H54 (cell line): Measurements from ENCODE around the gene MYL10.
"Not testable (repeated sequence)": the region's sequence is repeated elsewhere in the genome, so short reads cannot be mapped to it uniquely, and the experiment has no call there.

Experiments
- DNase-seq: peaks from one replicate; pipeline ENCODE4 v3.0.0; 2011; ENCODE audit warnings: low spot score, mixed read lengths; ENCODE audit not compliant: insufficient read length
- FAIRE-seq: peaks from 3 replicates; lab custom pipeline; 2011; peaks lifted over from hg19 to GRCh38; lab: Jason Lieb, UNC
- POLR2A ChIP-seq: IDR thresholded peaks from 2 replicates; pipeline ENCODE4 v1.6.1; 2011; ENCODE audit warnings: low read depth, mild to moderate bottlenecking, low read length

MYL10 gene

GRCh38 chr7:101666741-101667140 lies 37.6 kb upstream of the MYL10 start:
- FAIRE-seq (no peak), DNase-seq (no peak)
- TF ChIP-seq POLR2A, result no peak

GRCh38 chr7:101666293-101666692 lies 37.2 kb upstream of the MYL10 start:
- TF ChIP-seq POLR2A, result no peak
- FAIRE-seq, result no peak
- no peak for DNase-seq

- FAIRE-seq, result no peak
- no peak for TF ChIP-seq POLR2A
- no peak for DNase-seq
Measured at GRCh38 chr7:101664893-101665471, 35.9 kb upstream of the MYL10 start.

- no peak for DNase-seq
- no peak for TF ChIP-seq POLR2A
- FAIRE-seq, result no peak
Measured at GRCh38 chr7:101664436-101664835, 35.3 kb upstream of the MYL10 start.

GRCh38 chr7:101663747-101664146 lies 34.7 kb upstream of the MYL10 start:
- FAIRE-seq, result no peak
- TF ChIP-seq POLR2A, result no peak
- DNase-seq, result no peak

- FAIRE-seq, result no peak
- TF ChIP-seq POLR2A, result no peak
- no peak for DNase-seq
Measured at GRCh38 chr7:101662447-101662998, 33.4 kb upstream of the MYL10 start.

- no peak for TF ChIP-seq POLR2A
- FAIRE-seq (no peak), DNase-seq (no peak)
Measured at GRCh38 chr7:101659706-101660105, 30.6 kb upstream of the MYL10 start.

GRCh38 chr7:101657171-101657570 lies 28.1 kb upstream of the MYL10 start:
- no peak for DNase-seq
- no peak for FAIRE-seq
- no peak for TF ChIP-seq POLR2A

GRCh38 chr7:101651112-101651511 lies 22.0 kb upstream of the MYL10 start:
- DNase-seq (no peak), FAIRE-seq (no peak)
- TF ChIP-seq POLR2A, result no peak

GRCh38 chr7:101650579-101651081 lies 21.5 kb upstream of the MYL10 start:
- FAIRE-seq (no peak), DNase-seq (peak; percentile 50)
- TF ChIP-seq POLR2A, result no peak

GRCh38 chr7:101647876-101648275 lies 18.8 kb upstream of the MYL10 start:
- not testable (repeated sequence) for DNase-seq, FAIRE-seq

- DNase-seq, result no peak
- TF ChIP-seq POLR2A, result no peak
- FAIRE-seq, result no peak
Measured at GRCh38 chr7:101645951-101646350, 16.9 kb upstream of the MYL10 start.

GRCh38 chr7:101644879-101645278 lies 15.8 kb upstream of the MYL10 start:
- no peak for TF ChIP-seq POLR2A
- FAIRE-seq (no peak), DNase-seq (no peak)

- not testable (repeated sequence) for FAIRE-seq, DNase-seq
Measured at GRCh38 chr7:101639127-101639526, 10.0 kb upstream of the MYL10 start.
